ENCODE data around the gene MAPK8. TPM values are rescaled to one million over a fixed set of nuclear protein-coding genes. Genes with fewer than 3 reads are reported as not detected.
A peak's percentile ranks its signal among the peaks of the same experiment; 100 is the strongest.

Gene MAPK8
- total RNA-seq, 1 donor from 2014 or later, result 56.6 TPM

GRCh38 chr10:48302515-48303476, 3.7 kb upstream of the MAPK8 start:
- peaks cover 5% of the 10 kb centered on the region for H3K4me1 Mint-ChIP-seq
- peaks cover 28% of the 10 kb centered on the region for H3K27me3 Mint-ChIP-seq (ENCODE audit: low read depth)

GRCh38 chr10:48305905-48306264, 592 bp upstream of the MAPK8 start:
- no peak for DNase-seq (ENCODE audit: low read depth, low spot score)
- no peak overlapping the region for H3K27ac Mint-ChIP-seq (ENCODE audit: unreplicated experiment)
- H3K4me1 Mint-ChIP-seq, result peaks cover 18% of the 10 kb centered on the region
- peaks cover 26% of the 10 kb centered on the region for H3K27me3 Mint-ChIP-seq (ENCODE audit: low read depth)
- no peaks in the 10 kb centered on the region for H3K36me3 Mint-ChIP-seq (ENCODE audit: low read depth)
- TF ChIP-seq CTCF (conservative IDR thresholded peaks at IDR 0.05), result no peak
- H3K4me3 Mint-ChIP-seq, result peak overlapping the region; percentile 87
- H3K9me3 Mint-ChIP-seq, result no peaks in the 10 kb centered on the region

More at GRCh38 chr10:48302515-48303476, 3.7 kb upstream of the MAPK8 start:
- no peak for DNase-seq (ENCODE audit: low read depth, low spot score)
- Mint-ChIP-seq H3K27ac (ENCODE audit: unreplicated experiment) (no peak overlapping the region), H3K9me3 (no peaks in the 10 kb centered on the region), H3K36me3 (ENCODE audit: low read depth) (no peaks in the 10 kb centered on the region), H3K4me3 (no peak overlapping the region)
- no peak for TF ChIP-seq CTCF (conservative IDR thresholded peaks at IDR 0.05)

- Mint-ChIP-seq H3K36me3 (ENCODE audit: low read depth) (no peaks in the 10 kb centered on the region), H3K27ac (ENCODE audit: unreplicated experiment) (peak overlapping the region; percentile 38), H3K27me3 (ENCODE audit: low read depth) (peaks cover 19% of the 10 kb centered on the region), H3K4me3 (peak overlapping the region; percentile 87), H3K9me3 (no peaks in the 10 kb centered on the region), H3K4me1 (peaks cover 18% of the 10 kb centered on the region)
- peak; percentile 29 for DNase-seq (ENCODE audit: low read depth, low spot score)
- no peak for TF ChIP-seq CTCF (conservative IDR thresholded peaks at IDR 0.05)
These were observed 613 bp downstream of the MAPK8 start for GRCh38 chr10:48306870-48307710.

GRCh38 chr10:48307711-48308018, 1.2 kb downstream of the MAPK8 start:
- Mint-ChIP-seq H3K4me1 (peaks cover 18% of the 10 kb centered on the region), H3K27ac (ENCODE audit: unreplicated experiment) (peak overlapping the region; percentile 38), H3K9me3 (no peaks in the 10 kb centered on the region), H3K27me3 (ENCODE audit: low read depth) (peaks cover 18% of the 10 kb centered on the region), H3K36me3 (ENCODE audit: low read depth) (no peaks in the 10 kb centered on the region), H3K4me3 (peak overlapping the region; percentile 87)
- no peak for DNase-seq (ENCODE audit: low read depth, low spot score)
- no peak for TF ChIP-seq CTCF (conservative IDR thresholded peaks at IDR 0.05)

GRCh38 chr10:48309711-48310226, 3.3 kb downstream of the MAPK8 start:
- no peak overlapping the region for H3K27ac Mint-ChIP-seq (ENCODE audit: unreplicated experiment)
- H3K4me1 Mint-ChIP-seq, result peaks cover 18% of the 10 kb centered on the region
- no peak for TF ChIP-seq CTCF (conservative IDR thresholded peaks at IDR 0.05)
- no peaks in the 10 kb centered on the region for H3K9me3 Mint-ChIP-seq
- DNase-seq (ENCODE audit: low read depth, low spot score), result no peak
- H3K4me3 Mint-ChIP-seq, result peak overlapping the region; percentile 63
- peaks cover 9% of the 10 kb centered on the region for H3K27me3 Mint-ChIP-seq (ENCODE audit: low read depth)
- H3K36me3 Mint-ChIP-seq (ENCODE audit: low read depth), result no peaks in the 10 kb centered on the region

Data from neural crest cell (in vitro differentiated cells).